ENCODE measurements around the gene C14orf119.
A peak's percentile ranks its signal among the peaks of the same experiment; 100 is the strongest.
"Not testable (repeated sequence)": the region's sequence is repeated elsewhere in the genome, so short reads cannot be mapped to it uniquely, and the experiment has no call there.

The C14orf119 gene

GRCh38 chr14:23091294-23092225 is 3.7 kb upstream of the C14orf119 start:
- DNase-seq, result no peak

- DNase-seq, result no peak
Measured at GRCh38 chr14:23093104-23093503, 2.2 kb upstream of the C14orf119 start.

- no peak for DNase-seq
Measured at GRCh38 chr14:23093526-23093925, 1.8 kb upstream of the C14orf119 start.

- no peak for DNase-seq
Measured at GRCh38 chr14:23093991-23094665, 1.2 kb upstream of the C14orf119 start.

- DNase-seq, result no peak
Measured at GRCh38 chr14:23094666-23095195, 574 bp upstream of the C14orf119 start, which contains the start of gene ACIN1. Gene ACIN1 (minus strand): TSS chr14:23095136. CDS start chr14:23095112, 24 bp downstream.

- no peak for DNase-seq
Measured at GRCh38 chr14:23097786-23098185, 2.5 kb downstream of the C14orf119 start.

GRCh38 chr14:23099212-23099861 is 4.0 kb downstream of the C14orf119 start:
- DNase-seq, result peak in 1 of 2 experiments; percentile 9

GRCh38 chr14:23101213-23101970 is 6.1 kb downstream of the C14orf119 start:
- no peak for DNase-seq

- DNase-seq, result no peak
Measured at GRCh38 chr14:23101986-23102625, 6.8 kb downstream of the C14orf119 start.

- no peak for DNase-seq
Measured at GRCh38 chr14:23102801-23103200, 7.5 kb downstream of the C14orf119 start.

GRCh38 chr14:23103581-23103980 is 8.3 kb downstream of the C14orf119 start:
- DNase-seq, result no peak

- DNase-seq, result no peak
Measured at GRCh38 chr14:23104070-23104590, 8.8 kb downstream of the C14orf119 start.

- no peak for DNase-seq
Measured at GRCh38 chr14:23104591-23105347, 9.5 kb downstream of the C14orf119 start, which contains the start of gene CIROP. Gene CIROP (minus strand): TSS chr14:23104989. CDS start chr14:23104920, 69 bp downstream.

GRCh38 chr14:23105348-23105824 is 10.1 kb downstream of the C14orf119 start:
- no peak for DNase-seq

- no peak for DNase-seq
Measured at GRCh38 chr14:23106747-23107045, 11.4 kb downstream of the C14orf119 start.

GRCh38 chr14:23107620-23108019 is 12.3 kb downstream of the C14orf119 start:
- not testable (repeated sequence) for DNase-seq

GRCh38 chr14:23108169-23108568 is 12.9 kb downstream of the C14orf119 start:
- DNase-seq, result not testable (repeated sequence)

- no peak for DNase-seq
Measured at GRCh38 chr14:23109769-23110168, 14.5 kb downstream of the C14orf119 start.

- DNase-seq, result no peak
Measured at GRCh38 chr14:23110579-23111365, 15.5 kb downstream of the C14orf119 start.
